GM18507 (cell line): ENCODE data around the gene RASGRP2.
A peak's percentile ranks its signal among the peaks of the same experiment; 100 is the strongest.

Experiments
- DNase-seq: peaks from one replicate; pipeline ENCODE4 v3.0.0; 2011; ENCODE audit warnings: low read depth; ENCODE audit not compliant: insufficient read length; ENCODE audit errors: extremely low spot score
- FAIRE-seq: peaks from 2 replicates; lab custom pipeline; 2011; peaks lifted over from hg19 to GRCh38; lab: Jason Lieb, UNC

Gene RASGRP2

GRCh38 chr11:64759131-64759721 is 15.3 kb upstream of the RASGRP2 start:
- DNase-seq, result no peak
- FAIRE-seq, result no peak

- no peak for DNase-seq
- FAIRE-seq, result no peak
Observed at GRCh38 chr11:64758330-64759079, 14.6 kb upstream of the RASGRP2 start.

GRCh38 chr11:64757549-64758329 is 13.8 kb upstream of the RASGRP2 start:
- no peak for FAIRE-seq
- no peak for DNase-seq

GRCh38 chr11:64755681-64756361 is 11.9 kb upstream of the RASGRP2 start:
- no peak for DNase-seq
- no peak for FAIRE-seq

GRCh38 chr11:64754919-64755662 is 11.1 kb upstream of the RASGRP2 start:
- FAIRE-seq, result no peak
- no peak for DNase-seq

GRCh38 chr11:64754124-64754918 is 10.4 kb upstream of the RASGRP2 start:
- DNase-seq (no peak), FAIRE-seq (no peak)

- no peak for FAIRE-seq
- no peak for DNase-seq
Observed at GRCh38 chr11:64753380-64754123, 9.6 kb upstream of the RASGRP2 start.

- no peak for FAIRE-seq
- DNase-seq, result no peak
Observed at GRCh38 chr11:64753019-64753379, 9.1 kb upstream of the RASGRP2 start.

- FAIRE-seq (no peak), DNase-seq (no peak)
Observed at GRCh38 chr11:64752175-64752970, 8.4 kb upstream of the RASGRP2 start.

GRCh38 chr11:64751580-64751979 is 7.6 kb upstream of the RASGRP2 start:
- FAIRE-seq (no peak), DNase-seq (no peak)

GRCh38 chr11:64751136-64751535 is 7.2 kb upstream of the RASGRP2 start:
- DNase-seq (no peak), FAIRE-seq (no peak)

GRCh38 chr11:64750361-64751054 is 6.6 kb upstream of the RASGRP2 start:
- FAIRE-seq (no peak), DNase-seq (no peak)

GRCh38 chr11:64747961-64748665 is 4.2 kb upstream of the RASGRP2 start:
- FAIRE-seq, result no peak

GRCh38 chr11:64746486-64746885 is 2.5 kb upstream of the RASGRP2 start:
- DNase-seq (no peak), FAIRE-seq (no peak)

More at GRCh38 chr11:64747961-64748665, 4.2 kb upstream of the RASGRP2 start:
- no peak for DNase-seq

GRCh38 chr11:64745521-64746328 is 1.8 kb upstream of the RASGRP2 start:
- FAIRE-seq, result peak; percentile 66
- peak; percentile 58 for DNase-seq
